DOHH2 (cell line): ENCODE data around the gene SLC38A11.

ENCODE experiments used
- H3F3A ChIP-seq: fragments of 200-600 bp; sonication (generic), shearing (Covaris generic); 2 replicates; pipeline ENCODE4 v1.6.0; 2016; ENCODE audit warnings: antibody characterized with exemption, mild to moderate bottlenecking; ENCODE audit not compliant: control insufficient read depth, insufficient read depth
- H3K27ac ChIP-seq: fragments of 200-600 bp; sonication (generic); 2 replicates; pipeline ENCODE4 v1.5.1; 2014; ENCODE audit warnings: low read depth, mild to moderate bottlenecking, low read length, moderate library complexity
- H3K27me3 ChIP-seq: fragments of 200-600 bp; sonication (generic); 2 replicates; pipeline ENCODE4 v1.6.1; 2014; ENCODE audit warnings: mild to moderate bottlenecking, low read length, mixed read lengths; ENCODE audit not compliant: control insufficient read depth
- H3K36me3 ChIP-seq: fragments of 200-600 bp; sonication (generic); 2 replicates; pipeline ENCODE4 v1.6.1; 2014; ENCODE audit warnings: mild to moderate bottlenecking, low read length, moderate library complexity, mixed read lengths; ENCODE audit not compliant: control insufficient read depth
- H3K4me1 ChIP-seq: fragments of 200-600 bp; sonication (generic); 2 replicates; pipeline ENCODE4 v1.6.1; 2014; ENCODE audit warnings: mild to moderate bottlenecking, low read length, mixed read lengths; ENCODE audit not compliant: control insufficient read depth
- H3K4me2 ChIP-seq: fragments of 200-600 bp; sonication (generic); 2 replicates; pipeline ENCODE4 v1.6.0; 2014; ENCODE audit warnings: mild to moderate bottlenecking, low read length, moderate library complexity
- H3K4me3 ChIP-seq: fragments of 200-600 bp; sonication (generic); 2 replicates; pipeline ENCODE4 v1.5.1; 2014; ENCODE audit warnings: mild to moderate bottlenecking, low read length, mixed read lengths
- H3K79me2 ChIP-seq: fragments of 200-600 bp; sonication (generic); 2 replicates; pipeline ENCODE4 v1.6.1; 2014; ENCODE audit warnings: mild to moderate bottlenecking, low read length, mixed read lengths; ENCODE audit not compliant: control insufficient read depth
- H3K9me2 ChIP-seq: fragments of 200-600 bp; sonication (generic); replicated peaks from 2 replicates; pipeline ENCODE4 v1.6.1; 2014; ENCODE audit warnings: mild to moderate bottlenecking, low read length, mixed read lengths; ENCODE audit not compliant: control insufficient read depth
- H3K9me3 ChIP-seq: fragments of 200-600 bp; sonication (generic); 2 replicates; pipeline ENCODE4 v1.6.1; 2014; ENCODE audit warnings: antibody characterized with exemption, low read length, mixed read lengths; ENCODE audit not compliant: control insufficient read depth, insufficient read depth
- H4K20me1 ChIP-seq: fragments of 200-600 bp; sonication (generic); 2 replicates; pipeline ENCODE4 v1.6.0; 2014; ENCODE audit warnings: low read depth, mild to moderate bottlenecking, antibody characterized with exemption, low read length, moderate library complexity; ENCODE audit not compliant: control insufficient read depth, insufficient read depth
- EZH2phosphoT487 ChIP-seq: fragments of 200-600 bp; sonication (generic); IDR thresholded peaks from 2 replicates; pipeline ENCODE4 v1.6.1; 2017; ENCODE audit warnings: borderline replicate concordance, mild to moderate bottlenecking, antibody characterized with exemption, low read length, moderate library complexity, mixed read lengths
- TF ChIP-seq, protein P1 (sequence below): fragments of 200-600 bp; sonication (generic); IDR thresholded peaks from one replicate; pipeline ENCODE4 v1.5.1; 2014; ENCODE audit warnings: antibody characterized with exemption, mild to moderate bottlenecking, low read depth, low read length; ENCODE audit not compliant: poor library complexity, severe bottlenecking

SLC38A11 gene

DNA sequence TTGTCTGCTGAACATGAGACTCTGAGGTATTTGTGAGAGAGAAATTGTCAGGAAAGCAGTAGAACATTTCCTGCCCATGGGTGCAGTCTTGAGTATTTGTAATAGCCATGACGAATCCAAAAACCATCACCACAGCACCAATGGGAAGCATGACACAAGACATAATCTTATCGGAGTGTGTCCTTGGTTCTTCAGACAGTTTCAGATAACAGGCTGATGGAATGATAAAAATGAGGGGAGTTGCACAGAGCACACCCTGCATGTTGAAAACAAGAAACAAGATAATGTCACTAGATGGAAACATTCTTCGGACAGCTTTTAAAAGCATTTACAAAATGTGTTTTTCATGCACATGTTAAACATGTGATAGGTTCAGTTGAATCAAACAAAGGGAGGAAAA lies 56.9 kb downstream of the SLC38A11 start:
- H3K9me2 ChIP-seq = no peaks in the 10 kb centered on the region
- no peak overlapping the region for H3K4me2 ChIP-seq
- no peak overlapping the region for H3K27ac ChIP-seq
- H3K27me3 ChIP-seq = no peaks in the 10 kb centered on the region
- no peaks in the 10 kb centered on the region for H3K9me3 ChIP-seq
- no peaks in the 10 kb centered on the region for H3K36me3 ChIP-seq
- H4K20me1 ChIP-seq = no peaks in the 10 kb centered on the region
- H3K4me1 ChIP-seq = no peaks in the 10 kb centered on the region
- H3K4me3 ChIP-seq = no peak overlapping the region
- TF ChIP-seq, protein P1, sequence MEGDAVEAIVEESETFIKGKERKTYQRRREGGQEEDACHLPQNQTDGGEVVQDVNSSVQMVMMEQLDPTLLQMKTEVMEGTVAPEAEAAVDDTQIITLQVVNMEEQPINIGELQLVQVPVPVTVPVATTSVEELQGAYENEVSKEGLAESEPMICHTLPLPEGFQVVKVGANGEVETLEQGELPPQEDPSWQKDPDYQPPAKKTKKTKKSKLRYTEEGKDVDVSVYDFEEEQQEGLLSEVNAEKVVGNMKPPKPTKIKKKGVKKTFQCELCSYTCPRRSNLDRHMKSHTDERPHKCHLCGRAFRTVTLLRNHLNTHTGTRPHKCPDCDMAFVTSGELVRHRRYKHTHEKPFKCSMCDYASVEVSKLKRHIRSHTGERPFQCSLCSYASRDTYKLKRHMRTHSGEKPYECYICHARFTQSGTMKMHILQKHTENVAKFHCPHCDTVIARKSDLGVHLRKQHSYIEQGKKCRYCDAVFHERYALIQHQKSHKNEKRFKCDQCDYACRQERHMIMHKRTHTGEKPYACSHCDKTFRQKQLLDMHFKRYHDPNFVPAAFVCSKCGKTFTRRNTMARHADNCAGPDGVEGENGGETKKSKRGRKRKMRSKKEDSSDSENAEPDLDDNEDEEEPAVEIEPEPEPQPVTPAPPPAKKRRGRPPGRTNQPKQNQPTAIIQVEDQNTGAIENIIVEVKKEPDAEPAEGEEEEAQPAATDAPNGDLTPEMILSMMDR = no peak
- no peak for TF ChIP-seq EZH2phosphoT487
- no peaks in the 10 kb centered on the region for H3K79me2 ChIP-seq
- H3F3A ChIP-seq = no peaks in the 10 kb centered on the region

DNA sequence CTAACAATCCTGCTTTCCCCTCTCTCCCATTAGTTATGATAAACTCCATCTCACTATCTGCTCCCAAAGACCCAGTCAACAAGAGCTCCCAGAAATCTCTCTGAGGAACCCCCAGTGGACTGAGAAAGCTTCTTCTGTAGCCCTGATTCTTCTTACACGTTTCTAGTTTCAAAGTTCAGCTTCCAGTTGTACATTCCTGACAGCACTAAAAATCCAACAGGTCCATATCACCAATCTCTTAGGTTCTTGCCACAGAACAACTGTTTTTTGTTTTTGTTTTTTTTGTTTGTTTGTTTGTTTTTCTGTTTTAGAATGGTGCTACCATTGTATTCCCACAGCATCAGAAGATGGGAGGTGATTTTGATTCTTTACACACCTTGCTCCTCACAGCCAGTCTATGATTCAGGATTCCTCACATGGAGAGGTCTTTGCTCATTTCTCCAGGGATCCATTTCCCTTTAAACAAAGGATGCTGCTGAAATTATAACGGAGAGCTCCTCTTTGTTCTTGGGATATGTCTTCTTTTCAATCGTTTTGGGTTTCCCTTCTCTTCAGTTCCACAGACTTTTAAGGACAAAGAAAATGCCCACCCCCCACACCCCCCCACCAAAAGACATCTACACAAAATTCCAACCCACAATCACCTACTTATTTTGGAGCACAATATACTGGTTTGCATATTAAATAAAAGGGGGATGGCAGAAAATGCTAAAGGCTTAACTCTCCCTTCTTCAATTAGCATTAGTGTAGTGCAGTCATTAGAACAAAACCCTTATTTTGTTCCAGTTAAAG lies 57.7 kb downstream of the SLC38A11 start:
- Histone ChIP-seq H3K27ac (no peak overlapping the region), H3K36me3 (no peaks in the 10 kb centered on the region), H3K4me2 (no peak overlapping the region), H3K27me3 (no peaks in the 10 kb centered on the region), H3K79me2 (no peaks in the 10 kb centered on the region), H3F3A (no peaks in the 10 kb centered on the region), H3K4me1 (no peaks in the 10 kb centered on the region), H4K20me1 (no peaks in the 10 kb centered on the region), H3K9me2 (no peaks in the 10 kb centered on the region), H3K9me3 (no peaks in the 10 kb centered on the region), H3K4me3 (no peak overlapping the region)
- TF ChIP-seq EZH2phosphoT487 = no peak
- TF ChIP-seq, protein P1 = no peak

DNA sequence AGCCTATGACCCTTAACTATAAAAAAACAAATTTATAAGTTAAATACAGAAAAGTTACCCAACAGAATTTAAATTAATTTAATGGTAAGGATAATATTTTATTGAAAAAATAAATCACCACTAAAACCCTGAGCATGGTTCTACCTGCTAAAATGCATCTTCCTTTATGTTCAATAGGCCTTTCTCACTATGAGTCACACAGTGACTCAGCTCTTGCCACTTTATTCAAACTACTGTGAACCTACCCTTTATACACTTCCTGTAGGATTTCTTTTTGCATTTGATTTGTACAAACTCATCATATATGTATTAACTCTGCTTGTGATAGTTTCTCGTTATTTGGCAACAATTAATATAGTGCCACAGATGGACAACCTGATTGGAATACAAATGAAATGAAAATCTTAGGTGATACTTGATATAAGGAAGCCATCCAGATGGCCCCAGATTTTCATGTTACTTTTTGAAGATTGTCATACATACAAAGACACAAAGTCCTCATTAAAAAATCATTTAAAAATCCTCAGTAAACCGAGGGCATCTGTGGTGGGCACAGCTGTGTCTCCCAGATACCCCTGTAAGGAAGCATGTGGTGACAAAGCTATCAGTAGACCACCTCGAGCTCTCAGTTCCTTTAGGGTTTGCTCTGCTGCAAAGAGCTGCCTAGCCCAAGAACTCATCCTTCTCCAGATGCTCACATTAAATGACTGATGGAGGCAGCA lies 58.5 kb downstream of the SLC38A11 start:
- Histone ChIP-seq H3K4me1 (no peaks in the 10 kb centered on the region), H3K4me3 (no peak overlapping the region), H3K27me3 (no peaks in the 10 kb centered on the region), H3K36me3 (no peaks in the 10 kb centered on the region), H3K4me2 (no peak overlapping the region), H3K79me2 (no peaks in the 10 kb centered on the region), H4K20me1 (no peaks in the 10 kb centered on the region), H3K27ac (no peak overlapping the region), H3K9me2 (no peaks in the 10 kb centered on the region), H3F3A (no peaks in the 10 kb centered on the region), H3K9me3 (no peaks in the 10 kb centered on the region)
- TF ChIP-seq EZH2phosphoT487 = no peak
- TF ChIP-seq, protein P1 = no peak
